ENCODE results near the gene ASZ1. TPM values are rescaled to one million over a fixed set of nuclear protein-coding genes. Genes with fewer than 3 reads are reported as not detected.

The ASZ1 gene
- polyA plus RNA-seq, 1 donor from 2014 or later: not detected

DNA sequence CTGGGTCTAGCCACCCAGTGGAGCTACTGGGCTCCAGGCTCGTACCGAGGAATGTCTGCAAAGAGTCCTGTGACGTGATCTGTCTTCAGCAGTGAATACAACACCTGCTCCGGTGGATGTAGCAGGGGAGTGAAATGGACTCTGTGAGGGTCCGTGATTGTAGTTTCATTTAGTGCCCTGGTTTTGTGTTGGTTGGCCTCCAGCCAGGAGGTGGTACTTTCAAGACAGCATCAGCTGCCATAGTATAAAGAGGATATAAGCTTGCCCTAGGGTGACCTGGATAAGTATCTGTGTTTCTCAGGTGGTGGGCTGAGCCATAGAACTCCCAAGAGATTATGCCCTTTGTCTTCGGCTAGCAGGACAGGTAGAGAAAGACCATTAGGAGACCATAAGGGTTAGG, 79.8 kb downstream of the ASZ1 start:
- Histone ChIP-seq H3F3A (ENCODE audit: insufficient read depth, low read length, poor library complexity, severe bottlenecking) (no peaks in the 10 kb centered on the region), H3K9me2 (ENCODE audit: insufficient read depth, low read length) (no peaks in the 10 kb centered on the region)
- no peak for TF ChIP-seq POLR2AphosphoS5 (IDR thresholded peaks at IDR 0.05)
- no peak for TF ChIP-seq SMC3 (conservative IDR thresholded peaks at IDR 0.05; ENCODE audit: poor library complexity)
- TF ChIP-seq EZH2 (IDR thresholded peaks at IDR 0.05; ENCODE audit: borderline replicate concordance, insufficient read depth, low read length, poor library complexity, severe bottlenecking): no peak
- TF ChIP-seq, protein P1, sequence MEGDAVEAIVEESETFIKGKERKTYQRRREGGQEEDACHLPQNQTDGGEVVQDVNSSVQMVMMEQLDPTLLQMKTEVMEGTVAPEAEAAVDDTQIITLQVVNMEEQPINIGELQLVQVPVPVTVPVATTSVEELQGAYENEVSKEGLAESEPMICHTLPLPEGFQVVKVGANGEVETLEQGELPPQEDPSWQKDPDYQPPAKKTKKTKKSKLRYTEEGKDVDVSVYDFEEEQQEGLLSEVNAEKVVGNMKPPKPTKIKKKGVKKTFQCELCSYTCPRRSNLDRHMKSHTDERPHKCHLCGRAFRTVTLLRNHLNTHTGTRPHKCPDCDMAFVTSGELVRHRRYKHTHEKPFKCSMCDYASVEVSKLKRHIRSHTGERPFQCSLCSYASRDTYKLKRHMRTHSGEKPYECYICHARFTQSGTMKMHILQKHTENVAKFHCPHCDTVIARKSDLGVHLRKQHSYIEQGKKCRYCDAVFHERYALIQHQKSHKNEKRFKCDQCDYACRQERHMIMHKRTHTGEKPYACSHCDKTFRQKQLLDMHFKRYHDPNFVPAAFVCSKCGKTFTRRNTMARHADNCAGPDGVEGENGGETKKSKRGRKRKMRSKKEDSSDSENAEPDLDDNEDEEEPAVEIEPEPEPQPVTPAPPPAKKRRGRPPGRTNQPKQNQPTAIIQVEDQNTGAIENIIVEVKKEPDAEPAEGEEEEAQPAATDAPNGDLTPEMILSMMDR (IDR thresholded peaks at IDR 0.05; ENCODE audit: poor library complexity, severe bottlenecking): no peak
- no peak for TF ChIP-seq TAF1 (IDR thresholded peaks at IDR 0.05; ENCODE audit: low read depth)
- TF ChIP-seq, protein P2, sequence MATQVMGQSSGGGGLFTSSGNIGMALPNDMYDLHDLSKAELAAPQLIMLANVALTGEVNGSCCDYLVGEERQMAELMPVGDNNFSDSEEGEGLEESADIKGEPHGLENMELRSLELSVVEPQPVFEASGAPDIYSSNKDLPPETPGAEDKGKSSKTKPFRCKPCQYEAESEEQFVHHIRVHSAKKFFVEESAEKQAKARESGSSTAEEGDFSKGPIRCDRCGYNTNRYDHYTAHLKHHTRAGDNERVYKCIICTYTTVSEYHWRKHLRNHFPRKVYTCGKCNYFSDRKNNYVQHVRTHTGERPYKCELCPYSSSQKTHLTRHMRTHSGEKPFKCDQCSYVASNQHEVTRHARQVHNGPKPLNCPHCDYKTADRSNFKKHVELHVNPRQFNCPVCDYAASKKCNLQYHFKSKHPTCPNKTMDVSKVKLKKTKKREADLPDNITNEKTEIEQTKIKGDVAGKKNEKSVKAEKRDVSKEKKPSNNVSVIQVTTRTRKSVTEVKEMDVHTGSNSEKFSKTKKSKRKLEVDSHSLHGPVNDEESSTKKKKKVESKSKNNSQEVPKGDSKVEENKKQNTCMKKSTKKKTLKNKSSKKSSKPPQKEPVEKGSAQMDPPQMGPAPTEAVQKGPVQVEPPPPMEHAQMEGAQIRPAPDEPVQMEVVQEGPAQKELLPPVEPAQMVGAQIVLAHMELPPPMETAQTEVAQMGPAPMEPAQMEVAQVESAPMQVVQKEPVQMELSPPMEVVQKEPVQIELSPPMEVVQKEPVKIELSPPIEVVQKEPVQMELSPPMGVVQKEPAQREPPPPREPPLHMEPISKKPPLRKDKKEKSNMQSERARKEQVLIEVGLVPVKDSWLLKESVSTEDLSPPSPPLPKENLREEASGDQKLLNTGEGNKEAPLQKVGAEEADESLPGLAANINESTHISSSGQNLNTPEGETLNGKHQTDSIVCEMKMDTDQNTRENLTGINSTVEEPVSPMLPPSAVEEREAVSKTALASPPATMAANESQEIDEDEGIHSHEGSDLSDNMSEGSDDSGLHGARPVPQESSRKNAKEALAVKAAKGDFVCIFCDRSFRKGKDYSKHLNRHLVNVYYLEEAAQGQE (IDR thresholded peaks at IDR 0.05; ENCODE audit: borderline replicate concordance): no peak
- TF ChIP-seq RAD21 (conservative IDR thresholded peaks at IDR 0.05): no peak
- no peak for TF ChIP-seq MXI1 (conservative IDR thresholded peaks at IDR 0.05; ENCODE audit: poor library complexity, severe bottlenecking)
- TF ChIP-seq EP300 (conservative IDR thresholded peaks at IDR 0.05; ENCODE audit: poor library complexity, severe bottlenecking): no peak

DNA sequence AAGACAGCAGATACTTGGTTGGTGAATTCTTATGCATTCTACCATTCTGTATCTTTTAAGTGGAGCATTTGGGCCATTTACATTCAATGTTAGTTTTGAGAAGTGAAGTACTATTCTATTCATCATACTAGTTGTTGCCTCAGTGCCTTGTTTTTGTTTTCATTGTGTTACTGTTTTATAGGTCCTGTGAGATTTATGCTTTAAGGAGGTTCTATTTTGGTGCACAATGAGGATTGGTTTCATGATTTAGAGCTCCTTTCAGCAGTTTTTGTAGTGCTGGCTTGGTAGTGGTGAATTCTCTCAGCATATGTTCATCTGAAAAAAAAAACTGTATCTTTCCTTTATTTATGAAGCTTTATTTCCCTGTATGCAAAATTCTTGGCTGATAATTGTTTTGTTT, 81.1 kb downstream of the ASZ1 start:
- H3K9me3 ChIP-seq (ENCODE audit: low read length): no peaks in the 10 kb centered on the region

More for the DNA sequence above, 79.8 kb downstream of the ASZ1 start:
- H3K4me3 ChIP-seq (ENCODE audit: low read length): no peak overlapping the region
- H3K27me3 ChIP-seq (ENCODE audit: insufficient read depth, low read depth, low read length): no peaks in the 10 kb centered on the region
- no peak overlapping the region for H3K9ac ChIP-seq (ENCODE audit: low read length)
- H3K4me2 ChIP-seq (ENCODE audit: low read length): no peak overlapping the region
- no peaks in the 10 kb centered on the region for H3K79me2 ChIP-seq (replicated peaks; ENCODE audit: insufficient read depth, low read length)
- no peak overlapping the region for H3K27ac ChIP-seq (ENCODE audit: low read length)
- H3K9me3 ChIP-seq (ENCODE audit: low read length): no peaks in the 10 kb centered on the region
- H4K20me1 ChIP-seq (ENCODE audit: insufficient read depth): no peaks in the 10 kb centered on the region
- no peaks in the 10 kb centered on the region for H3K36me3 ChIP-seq (ENCODE audit: insufficient read depth, low read length)
- H2AFZ ChIP-seq (ENCODE audit: low read depth, low read length): no peak overlapping the region

DNA sequence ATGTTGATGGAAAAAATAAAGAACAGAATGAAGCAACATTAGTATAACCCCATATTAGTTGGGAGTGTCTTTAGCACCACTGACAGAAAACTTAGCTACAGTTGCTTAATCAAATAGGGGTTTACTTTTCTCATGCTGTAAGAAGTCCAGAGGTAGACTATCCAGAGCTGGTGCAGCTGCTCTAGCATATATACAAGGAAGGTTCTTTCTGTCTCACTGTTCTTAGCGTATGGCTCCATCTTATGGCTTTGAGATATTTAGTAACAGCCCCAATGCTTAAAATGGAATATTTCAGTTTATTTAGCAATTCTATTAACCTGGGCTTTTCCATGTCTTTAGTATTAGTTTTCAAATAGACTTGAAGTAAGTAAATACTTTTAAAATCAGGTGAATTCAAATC, 89.3 kb downstream of the ASZ1 start:
- Histone ChIP-seq H3K9me3 (ENCODE audit: low read length) (no peaks in the 10 kb centered on the region), H3K4me3 (ENCODE audit: low read length) (no peak overlapping the region), H3K9ac (ENCODE audit: low read length) (no peak overlapping the region), H3K9me2 (ENCODE audit: insufficient read depth, low read length) (no peaks in the 10 kb centered on the region), H3K27ac (ENCODE audit: low read length) (no peak overlapping the region), H3K79me2 (replicated peaks; ENCODE audit: insufficient read depth, low read length) (no peaks in the 10 kb centered on the region), H2AFZ (ENCODE audit: low read depth, low read length) (no peak overlapping the region), H3F3A (ENCODE audit: insufficient read depth, low read length, poor library complexity, severe bottlenecking) (no peaks in the 10 kb centered on the region), H3K4me2 (ENCODE audit: low read length) (no peak overlapping the region), H4K20me1 (ENCODE audit: insufficient read depth) (no peaks in the 10 kb centered on the region), H3K36me3 (ENCODE audit: insufficient read depth, low read length) (no peaks in the 10 kb centered on the region), H3K27me3 (ENCODE audit: insufficient read depth, low read depth, low read length) (no peaks in the 10 kb centered on the region)
- TF ChIP-seq POLR2AphosphoS5 (IDR thresholded peaks at IDR 0.05): no peak
- TF ChIP-seq, protein P1 (IDR thresholded peaks at IDR 0.05; ENCODE audit: poor library complexity, severe bottlenecking): no peak
- TF ChIP-seq EP300 (conservative IDR thresholded peaks at IDR 0.05; ENCODE audit: poor library complexity, severe bottlenecking): no peak
- TF ChIP-seq, protein P2 (IDR thresholded peaks at IDR 0.05; ENCODE audit: borderline replicate concordance): no peak
- no peak for TF ChIP-seq RAD21 (conservative IDR thresholded peaks at IDR 0.05)
- no peak for TF ChIP-seq TAF1 (IDR thresholded peaks at IDR 0.05; ENCODE audit: low read depth)
- no peak for TF ChIP-seq SMC3 (conservative IDR thresholded peaks at IDR 0.05; ENCODE audit: poor library complexity)
- no peak for TF ChIP-seq MXI1 (conservative IDR thresholded peaks at IDR 0.05; ENCODE audit: poor library complexity, severe bottlenecking)
- TF ChIP-seq EZH2 (IDR thresholded peaks at IDR 0.05; ENCODE audit: borderline replicate concordance, insufficient read depth, low read length, poor library complexity, severe bottlenecking): no peak

More for the DNA sequence above, 81.1 kb downstream of the ASZ1 start:
- H3K79me2 ChIP-seq (replicated peaks; ENCODE audit: insufficient read depth, low read length): no peaks in the 10 kb centered on the region
- H3K9ac ChIP-seq (ENCODE audit: low read length): no peak overlapping the region
- H3K36me3 ChIP-seq (ENCODE audit: insufficient read depth, low read length): no peaks in the 10 kb centered on the region
- H3K9me2 ChIP-seq (ENCODE audit: insufficient read depth, low read length): no peaks in the 10 kb centered on the region
- no peak for TF ChIP-seq RAD21 (conservative IDR thresholded peaks at IDR 0.05)
- H4K20me1 ChIP-seq (ENCODE audit: insufficient read depth): no peaks in the 10 kb centered on the region
- H3K4me3 ChIP-seq (ENCODE audit: low read length): no peak overlapping the region
- no peak overlapping the region for H3K27ac ChIP-seq (ENCODE audit: low read length)
- no peaks in the 10 kb centered on the region for H3K27me3 ChIP-seq (ENCODE audit: insufficient read depth, low read depth, low read length)
- no peak overlapping the region for H2AFZ ChIP-seq (ENCODE audit: low read depth, low read length)
- H3K4me2 ChIP-seq (ENCODE audit: low read length): no peak overlapping the region
- H3F3A ChIP-seq (ENCODE audit: insufficient read depth, low read length, poor library complexity, severe bottlenecking): no peaks in the 10 kb centered on the region

Measured in neural cell (in vitro differentiated cells).